Endothelial cell of umbilical vein (primary cell): Measurements from ENCODE around the gene SYNGAP1. TPM values are rescaled to one million over a fixed set of nuclear protein-coding genes. Genes with fewer than 3 reads are reported as not detected.

Experiments used
- BruUV-seq: library from RNA; stranded (reverse); fragments of 400-500 nt; replicated peaks from 2 replicates; lab custom pipeline; 2021; lab: Mats Ljungman, UMichigan
- CTCF ChIA-PET: fragments of 300-600, 350-600 bp; sonication (Branson Sonifier 250); formaldehyde crosslinking; loops from one replicate; lab custom pipeline; 2021; ENCODE audit warnings: antibody characterized with exemption, inconsistent platforms; lab: Charles Lee
- POLR2A ChIA-PET: fragments of 300-600, 350-600 bp; sonication (Branson Sonifier 250); formaldehyde crosslinking; loops from one replicate; lab custom pipeline; 2021; ENCODE audit warnings: antibody characterized with exemption, inconsistent platforms; lab: Charles Lee
- DNase-seq: peaks from one replicate; pipeline ENCODE4 v3.0.0-alpha.2; 2011; ENCODE audit warnings: low read depth, low spot score
- FAIRE-seq: peaks from 2 replicates; lab custom pipeline; 2011; peaks lifted over from hg19 to GRCh38; lab: Jason Lieb, UNC
- H2AFZ ChIP-seq: 2 replicates; pipeline ENCODE4 v1.6.0; 2012; ENCODE audit warnings: low read depth, low read length, control low read depth, inconsistent platforms
- H3K27ac ChIP-seq: 2 replicates; pipeline ENCODE4 v1.5.1; 2011; ENCODE audit warnings: low read depth, mild to moderate bottlenecking, control low read depth, low read length, moderate library complexity; ENCODE audit not compliant: insufficient read depth
- H3K27me3 ChIP-seq, 2 experiments: 2 replicates each; pipeline versions ENCODE4 v1.6.0 to v1.6.1; 2011; ENCODE audit warnings: low read length in 2 of 2, mixed read lengths in 1 of 2; ENCODE audit not compliant: control insufficient read depth in 2 of 2, insufficient read depth in 2 of 2
- H3K36me3 ChIP-seq, 2 experiments: 2 replicates in 1 of 2; 3 replicates in 1 of 2; pipeline ENCODE4 v1.5.1; 2011; ENCODE audit warnings: low read length in 2 of 2, mild to moderate bottlenecking in 1 of 2, moderate library complexity in 1 of 2; ENCODE audit not compliant: control insufficient read depth in 2 of 2, insufficient read depth in 2 of 2; ENCODE audit errors: extremely low read depth in 1 of 2
- H3K4me1 ChIP-seq: 3 replicates; pipeline ENCODE4 v1.5.1; 2011; ENCODE audit warnings: mild to moderate bottlenecking, low read length; ENCODE audit not compliant: control insufficient read depth, insufficient read depth; ENCODE audit errors: extremely low read depth
- H3K4me2 ChIP-seq: 2 replicates; pipeline ENCODE4 v1.6.1; 2011; ENCODE audit warnings: low read length, control low read depth, mixed read lengths; ENCODE audit not compliant: insufficient read depth
- H3K4me3 ChIP-seq, 3 experiments: fragments of 200-600 bp in 1 of 3; sonication (generic), shearing (Covaris generic) in 1 of 3; replicated peaks in 1 of 3; 2 replicates each; pipeline ENCODE4 v1.5.1; 2011 to 2016; ENCODE audit warnings: control low read depth in 3 of 3, low read length in 3 of 3, mild to moderate bottlenecking in 2 of 3, inconsistent platforms in 1 of 3, low read depth in 1 of 3, moderate library complexity in 1 of 3; ENCODE audit not compliant: insufficient read depth in 1 of 3
- H3K79me2 ChIP-seq: 2 replicates; pipeline ENCODE4 v1.6.0; 2012; ENCODE audit warnings: low read length, inconsistent platforms; ENCODE audit not compliant: control insufficient read depth, insufficient read depth
- H3K9ac ChIP-seq: replicated peaks from 2 replicates; pipeline ENCODE3; 2011; ENCODE audit warnings: low read length, control low read depth; ENCODE audit not compliant: insufficient read depth; ENCODE audit errors: extremely low read depth
- H3K9me1 ChIP-seq: replicated peaks from 3 replicates; pipeline ENCODE4 v1.6.0; 2011; ENCODE audit warnings: mild to moderate bottlenecking, low read length; ENCODE audit not compliant: control insufficient read depth, insufficient read depth; ENCODE audit errors: extremely low read depth
- H3K9me3 ChIP-seq: replicated peaks from 2 replicates; pipeline ENCODE4 v1.5.1; 2012; ENCODE audit warnings: low read length, inconsistent platforms; ENCODE audit not compliant: control insufficient read depth, insufficient read depth
- H4K20me1 ChIP-seq: replicated peaks from 2 replicates; pipeline ENCODE3; 2011; ENCODE audit warnings: mild to moderate bottlenecking, low read length; ENCODE audit not compliant: control insufficient read depth, insufficient read depth; ENCODE audit errors: extremely low read depth
- EZH2 ChIP-seq: IDR thresholded peaks from 2 replicates; pipeline ENCODE4 v1.6.1; 2012; ENCODE audit warnings: borderline replicate concordance, low read depth, mild to moderate bottlenecking, moderate library complexity, low read length, inconsistent platforms; ENCODE audit not compliant: severe bottlenecking
- FOS ChIP-seq: IDR thresholded peaks from 2 replicates; pipeline ENCODE4 v1.6.1; 2011; ENCODE audit warnings: mild to moderate bottlenecking, low read length, moderate library complexity, borderline replicate concordance; ENCODE audit not compliant: insufficient read depth
- GATA2 ChIP-seq: IDR thresholded peaks from 2 replicates; pipeline ENCODE4 v1.7.0; 2011; ENCODE audit warnings: low read depth, mild to moderate bottlenecking, moderate library complexity, mixed read lengths, low read length; ENCODE audit not compliant: insufficient read length, insufficient read depth
- JUN ChIP-seq: IDR thresholded peaks from 2 replicates; pipeline ENCODE4 v1.6.1; 2011; ENCODE audit warnings: borderline replicate concordance, low read depth; ENCODE audit not compliant: insufficient read length, insufficient read depth
- MAX ChIP-seq: IDR thresholded peaks from 2 replicates; pipeline ENCODE4 v1.6.1; 2011; ENCODE audit not compliant: insufficient read depth, insufficient read length
- MYC ChIP-seq: IDR thresholded peaks from one replicate; pipeline ENCODE4 v1.6.1; 2011; ENCODE audit warnings: mild to moderate bottlenecking, low read depth, low read length
- POLR2A ChIP-seq: IDR thresholded peaks from 2 replicates; pipeline ENCODE4 v1.6.1; 2012; ENCODE audit warnings: low read depth, mild to moderate bottlenecking, control low read depth, low read length
- POLR2AphosphoS5 ChIP-seq: IDR thresholded peaks from 2 replicates; pipeline ENCODE4 v1.6.1; 2012; ENCODE audit warnings: low read depth, mild to moderate bottlenecking, control low read depth, low read length, moderate library complexity; ENCODE audit not compliant: insufficient read depth
- dilution Hi-C: fragments of 300-500 bp; cut with MboI; formaldehyde crosslinking; loops from one replicate; pipeline ENCODE4 v1.15.0; 2019; ENCODE audit warnings: low sequenced_read_pairs; ENCODE audit not compliant: extremely low pct_ligation_motif_present
- intact Hi-C: fragments of 100-400 bp; cut with micrococcal nuclease; formaldehyde crosslinking; loops from one replicate; pipeline ENCODE4 v1.10.0; 2022
- polyA plus RNA-seq, 4 experiments: library from polyadenylated mRNA; depleted of rRNA in 3 of 4; stranded (reverse) in 3 of 4; unstranded in 1 of 4; fragments of >200 nt; gene quantifications; 2 replicates each; pipeline versions ENCODE4 v1.2.1 to v1.2.3, GENCODE V29; 2011 to 2012; ENCODE audit warnings: missing spikeins in 1 of 4
- total RNA-seq: library from RNA; stranded (reverse); gene quantifications from 2 replicates; pipeline ENCODE4 v1.2.3, GENCODE V29; 2021
- TF ChIP-seq, protein P1 (sequence below), 2 donors: IDR thresholded peaks; 1 replicate in 1 of 2; 2 replicates in 1 of 2; pipeline ENCODE4 v1.5.1; 2011; ENCODE audit warnings: low read length in 2 of 2, mild to moderate bottlenecking in 2 of 2, moderate library complexity in 2 of 2, control low read depth in 1 of 2, inconsistent platforms in 1 of 2, low read depth in 1 of 2; ENCODE audit not compliant: insufficient read depth in 1 of 2; ENCODE audit errors: extremely low read depth in 1 of 2

The SYNGAP1 gene
- total and polyA plus RNA-seq, 2 donors (not counting 3 experiments of a cell fraction or from before 2014, with no cell fraction given) = 7.3 to 15.1 TPM

DNA sequence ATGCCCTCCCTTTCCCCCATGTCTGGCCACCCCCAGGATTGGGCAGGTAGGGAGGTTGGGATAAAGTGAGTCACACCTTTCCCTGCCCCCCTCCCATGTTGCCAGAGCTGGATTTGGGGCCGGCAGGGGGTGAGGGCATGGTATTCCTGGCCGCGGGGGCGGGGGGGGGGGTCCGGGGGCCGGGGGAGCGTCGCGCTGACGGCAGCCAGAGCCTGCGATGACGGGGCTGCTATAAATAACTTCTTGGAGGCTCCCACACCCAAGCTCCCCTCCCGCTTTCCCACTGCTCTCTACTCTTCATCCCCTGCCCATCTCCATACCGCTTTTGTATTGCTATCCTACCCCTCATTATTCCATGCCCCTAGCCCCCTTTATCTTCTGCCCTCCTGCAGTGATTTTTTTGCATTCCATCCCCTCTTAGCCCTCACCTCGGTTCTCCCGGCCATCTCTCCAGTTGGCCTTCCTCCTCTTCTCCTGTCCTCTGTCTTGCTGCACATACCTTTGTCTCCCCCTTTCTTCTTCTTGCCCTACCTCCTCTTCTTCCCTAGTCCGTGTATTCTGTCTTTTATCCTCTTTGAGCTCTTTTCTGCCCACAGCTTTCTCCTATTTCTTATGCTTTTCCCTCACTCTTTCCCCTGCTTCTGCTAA lies 13.8 kb downstream of the SYNGAP1 start:
- Histone ChIP-seq H3K4me3 (no peak overlapping the region), H3K27ac (no peak overlapping the region), H3K27me3 (no peaks in the 10 kb centered on the region), H3K4me2 (no peak overlapping the region), H3K4me1 (peaks cover 16% of the 10 kb centered on the region), H3K36me3 (peaks cover 3 to 15% of the 10 kb centered on the region in 2 experiments), H4K20me1 (no peaks in the 10 kb centered on the region), H3K79me2 (no peaks in the 10 kb centered on the region), H3K9ac (no peak overlapping the region), H3K9me3 (no peaks in the 10 kb centered on the region), H2AFZ (no peak overlapping the region), H3K9me1 (no peaks in the 10 kb centered on the region)
- POLR2A ChIA-PET = interaction anchor here (0.7 kb wide), 1 partner anchor 981 kb away, joined by 3 read pairs; no protein-coding TSS in a partner anchor
- CTCF ChIA-PET = no interaction called here
- intact Hi-C loops = no loop called here
- TF ChIP-seq JUN (no peak), EZH2 (no peak), POLR2A (no peak), POLR2AphosphoS5 (no peak), FOS (no peak), MAX (no peak), MYC (no peak), GATA2 (no peak)
- TF ChIP-seq, protein P1, sequence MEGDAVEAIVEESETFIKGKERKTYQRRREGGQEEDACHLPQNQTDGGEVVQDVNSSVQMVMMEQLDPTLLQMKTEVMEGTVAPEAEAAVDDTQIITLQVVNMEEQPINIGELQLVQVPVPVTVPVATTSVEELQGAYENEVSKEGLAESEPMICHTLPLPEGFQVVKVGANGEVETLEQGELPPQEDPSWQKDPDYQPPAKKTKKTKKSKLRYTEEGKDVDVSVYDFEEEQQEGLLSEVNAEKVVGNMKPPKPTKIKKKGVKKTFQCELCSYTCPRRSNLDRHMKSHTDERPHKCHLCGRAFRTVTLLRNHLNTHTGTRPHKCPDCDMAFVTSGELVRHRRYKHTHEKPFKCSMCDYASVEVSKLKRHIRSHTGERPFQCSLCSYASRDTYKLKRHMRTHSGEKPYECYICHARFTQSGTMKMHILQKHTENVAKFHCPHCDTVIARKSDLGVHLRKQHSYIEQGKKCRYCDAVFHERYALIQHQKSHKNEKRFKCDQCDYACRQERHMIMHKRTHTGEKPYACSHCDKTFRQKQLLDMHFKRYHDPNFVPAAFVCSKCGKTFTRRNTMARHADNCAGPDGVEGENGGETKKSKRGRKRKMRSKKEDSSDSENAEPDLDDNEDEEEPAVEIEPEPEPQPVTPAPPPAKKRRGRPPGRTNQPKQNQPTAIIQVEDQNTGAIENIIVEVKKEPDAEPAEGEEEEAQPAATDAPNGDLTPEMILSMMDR (IDR thresholded peaks at IDR 0.05; ENCODE audit: extremely low read depth in 1 of 2, insufficient read depth in 1 of 2, low read depth in 1 of 2, low read length in 2 of 2) = no peak
- BruUV-seq = no TSS peak
- dilution Hi-C loops = no loop called here
- FAIRE-seq (no peak), DNase-seq (no peak)
